Ectodermal cell (in vitro differentiated cells): ENCODE data around the gene EPS8L1.

Source experiments
- H3K27ac ChIP-seq: 2 replicates; pipeline ENCODE4 v1.7.0; 2013; ENCODE audit warnings: mild to moderate bottlenecking, low read depth, low read length; ENCODE audit not compliant: insufficient read depth, poor library complexity, severe bottlenecking
- H3K27me3 ChIP-seq: 2 replicates; pipeline ENCODE4 v1.7.0; 2013; ENCODE audit warnings: mild to moderate bottlenecking, low read length; ENCODE audit not compliant: insufficient read depth, control insufficient read depth, poor library complexity, severe bottlenecking
- H3K36me3 ChIP-seq: one replicate; pipeline ENCODE4 v1.7.0; 2013; ENCODE audit warnings: low read length; ENCODE audit not compliant: control insufficient read depth, insufficient read depth
- H3K4me1 ChIP-seq: one replicate; pipeline ENCODE4 v1.7.0; 2013; ENCODE audit warnings: low read length; ENCODE audit not compliant: control insufficient read depth, insufficient read depth
- H3K4me3 ChIP-seq: 2 replicates; pipeline ENCODE4 v1.7.0; 2013; ENCODE audit warnings: low read depth, low read length, control low read depth; ENCODE audit not compliant: insufficient read depth
- H3K9me3 ChIP-seq: 2 replicates; pipeline ENCODE4 v1.7.0; 2013; ENCODE audit warnings: mild to moderate bottlenecking, low read length, moderate library complexity; ENCODE audit not compliant: control insufficient read depth
- WGBS, 2 experiments: methylation state at CpG; one replicate each; pipeline ENCODE4 v1.1.7; 2013; ENCODE audit warnings: missing lambda C conversion rate in 2 of 2; 5-methylcytosine and 5-hydroxymethylcytosine counted together

Gene EPS8L1

GRCh38 chr19:55095260-55096060 is 19.8 kb downstream of the EPS8L1 start:
- H3K4me3 ChIP-seq = no peak overlapping the region
- WGBS, 2 experiments = 91% methylated on average over 23 of the region's 23 CpGs
- H3K36me3 ChIP-seq = peaks cover 10% of the 10 kb centered on the region
- no peak overlapping the region for H3K27ac ChIP-seq
- no peaks in the 10 kb centered on the region for H3K9me3 ChIP-seq
- peaks cover 6% of the 10 kb centered on the region for H3K4me1 ChIP-seq
- no peaks in the 10 kb centered on the region for H3K27me3 ChIP-seq

GRCh38 chr19:55096061-55096701 is 20.5 kb downstream of the EPS8L1 start:
- WGBS, 2 experiments = 79% methylated on average over 23 of the region's 23 CpGs

GRCh38 chr19:55097864-55098715 is 22.4 kb downstream of the EPS8L1 start:
- no peaks in the 10 kb centered on the region for H3K4me1 ChIP-seq
- H3K9me3 ChIP-seq = no peaks in the 10 kb centered on the region
- H3K36me3 ChIP-seq = peaks cover 4% of the 10 kb centered on the region
- no peak overlapping the region for H3K27ac ChIP-seq
- no peaks in the 10 kb centered on the region for H3K27me3 ChIP-seq
- H3K4me3 ChIP-seq = no peak overlapping the region
- 94 to 95% methylated on average over 23 of the region's 23 CpGs for WGBS, 2 experiments

More at GRCh38 chr19:55096061-55096701, 20.5 kb downstream of the EPS8L1 start:
- H3K4me3 ChIP-seq = no peak overlapping the region
- H3K36me3 ChIP-seq = peaks cover 5% of the 10 kb centered on the region
- H3K27ac ChIP-seq = no peak overlapping the region
- no peaks in the 10 kb centered on the region for H3K9me3 ChIP-seq
- no peaks in the 10 kb centered on the region for H3K27me3 ChIP-seq
- H3K4me1 ChIP-seq = peaks cover 6% of the 10 kb centered on the region

DNA sequence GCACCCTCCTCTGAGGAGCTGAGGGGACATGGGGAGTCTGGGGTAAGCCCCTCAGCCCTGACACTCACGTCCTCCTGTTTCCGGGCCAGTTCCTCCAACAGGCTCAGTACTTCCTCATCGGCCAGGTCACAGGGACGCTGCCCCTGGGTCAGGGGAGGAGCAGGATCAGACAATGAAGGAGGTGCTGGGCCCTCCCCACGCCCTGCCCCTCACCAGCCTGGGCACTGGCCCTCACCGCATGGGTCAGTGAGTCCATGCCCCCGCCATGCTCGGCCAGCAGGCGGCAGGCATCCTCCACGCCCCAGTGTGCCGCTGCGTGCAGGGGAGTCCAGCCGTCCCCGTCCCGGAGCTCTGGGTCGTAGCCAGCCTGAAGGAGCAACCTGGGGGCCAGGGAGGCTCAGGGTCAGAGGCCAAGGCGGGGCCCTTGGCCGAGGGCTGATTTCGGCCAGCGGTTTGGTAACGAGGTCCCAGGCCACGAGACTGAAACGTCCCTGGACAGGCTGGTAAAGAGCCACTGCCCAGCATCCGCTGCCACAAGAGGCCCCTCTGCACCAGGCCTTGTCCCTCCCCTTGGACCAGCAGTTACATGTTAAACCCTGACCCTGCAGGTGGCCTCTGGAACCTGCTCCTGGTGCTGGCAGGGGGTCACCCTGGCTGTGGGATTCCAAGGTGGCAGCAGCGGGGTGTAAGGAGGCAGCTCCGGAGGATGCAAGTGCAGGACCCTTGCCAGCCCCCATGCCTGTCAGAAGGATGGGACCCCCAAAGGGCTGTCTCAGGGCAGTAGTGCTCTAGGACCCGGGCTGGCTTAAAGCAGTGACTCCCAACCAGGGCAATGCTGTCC is 23.3 kb downstream of the EPS8L1 start:
- Histone ChIP-seq H3K4me1 (no peaks in the 10 kb centered on the region), H3K36me3 (peaks cover 9% of the 10 kb centered on the region), H3K27me3 (no peaks in the 10 kb centered on the region), H3K27ac (no peak overlapping the region), H3K4me3 (no peak overlapping the region), H3K9me3 (no peaks in the 10 kb centered on the region)
- WGBS, 2 experiments = 91 to 92% methylated on average over 27 of the region's 27 CpGs

- WGBS, 2 experiments = 90 to 91% methylated on average over 27 of the region's 27 CpGs
- Histone ChIP-seq H3K4me3 (no peak overlapping the region), H3K4me1 (no peaks in the 10 kb centered on the region), H3K27ac (no peak overlapping the region), H3K9me3 (no peaks in the 10 kb centered on the region), H3K36me3 (peaks cover 9% of the 10 kb centered on the region), H3K27me3 (no peaks in the 10 kb centered on the region)
Observed at GRCh38 chr19:55099557-55100506, 24.2 kb downstream of the EPS8L1 start.

- 86% methylated on average over 10 of the region's 10 CpGs for WGBS, 2 experiments
- H3K36me3 ChIP-seq = peaks cover 9% of the 10 kb centered on the region
- no peak overlapping the region for H3K4me3 ChIP-seq
- H3K27me3 ChIP-seq = no peaks in the 10 kb centered on the region
- H3K27ac ChIP-seq = no peak overlapping the region
- no peaks in the 10 kb centered on the region for H3K4me1 ChIP-seq
- H3K9me3 ChIP-seq = no peaks in the 10 kb centered on the region
Observed at GRCh38 chr19:55101261-55101660, 25.6 kb downstream of the EPS8L1 start.

DNA sequence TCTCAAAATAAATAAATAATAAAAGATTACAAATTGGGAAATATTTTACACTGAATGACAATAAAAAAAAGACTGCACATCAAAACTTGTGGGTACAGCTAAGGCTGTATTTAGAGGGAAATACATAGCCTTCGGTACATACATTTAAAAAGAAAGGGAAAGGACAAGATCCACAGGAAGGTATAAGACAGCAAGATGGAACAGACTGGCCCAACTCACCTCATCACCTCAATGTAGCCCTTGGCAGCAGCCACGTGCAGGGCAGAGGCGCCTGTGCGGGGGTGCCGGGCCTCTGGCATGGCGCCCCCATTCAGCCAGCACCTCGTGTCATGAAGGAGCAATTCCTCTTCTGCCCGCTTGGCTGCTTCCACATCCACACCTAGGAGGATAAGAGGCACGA is 27.5 kb downstream of the EPS8L1 start:
- WGBS, 2 experiments = 94 to 97% methylated on average over 9 of the region's 9 CpGs
- Histone ChIP-seq H3K27ac (no peak overlapping the region), H3K9me3 (no peaks in the 10 kb centered on the region), H3K36me3 (peaks cover 9% of the 10 kb centered on the region), H3K4me3 (no peak overlapping the region), H3K27me3 (no peaks in the 10 kb centered on the region), H3K4me1 (no peaks in the 10 kb centered on the region)

DNA sequence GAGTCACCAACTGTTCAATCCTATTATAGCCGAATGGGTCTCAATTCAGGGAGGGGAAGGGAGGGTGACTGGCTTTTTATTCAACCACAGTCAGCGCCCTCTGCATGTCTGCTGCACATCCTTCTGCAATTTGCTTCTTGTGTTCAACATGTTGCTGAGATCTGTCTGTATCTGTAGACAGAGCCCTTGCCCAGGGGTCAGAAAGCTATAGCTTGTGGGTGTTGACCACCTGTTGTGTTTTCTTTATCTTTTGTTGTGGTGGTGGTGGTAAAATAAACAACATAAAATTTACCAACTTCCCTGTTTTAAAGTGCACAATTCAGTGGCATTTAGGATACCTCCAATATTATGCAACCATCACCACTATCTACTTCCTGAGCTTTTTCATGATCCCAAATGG is 29.6 kb downstream of the EPS8L1 start:
- Histone ChIP-seq H3K4me3 (no peak overlapping the region), H3K27ac (no peak overlapping the region), H3K4me1 (no peaks in the 10 kb centered on the region), H3K36me3 (peaks cover 9% of the 10 kb centered on the region), H3K9me3 (no peaks in the 10 kb centered on the region), H3K27me3 (no peaks in the 10 kb centered on the region)
- WGBS, 2 experiments = 93 to 96% methylated on average over 2 of the region's 2 CpGs

DNA sequence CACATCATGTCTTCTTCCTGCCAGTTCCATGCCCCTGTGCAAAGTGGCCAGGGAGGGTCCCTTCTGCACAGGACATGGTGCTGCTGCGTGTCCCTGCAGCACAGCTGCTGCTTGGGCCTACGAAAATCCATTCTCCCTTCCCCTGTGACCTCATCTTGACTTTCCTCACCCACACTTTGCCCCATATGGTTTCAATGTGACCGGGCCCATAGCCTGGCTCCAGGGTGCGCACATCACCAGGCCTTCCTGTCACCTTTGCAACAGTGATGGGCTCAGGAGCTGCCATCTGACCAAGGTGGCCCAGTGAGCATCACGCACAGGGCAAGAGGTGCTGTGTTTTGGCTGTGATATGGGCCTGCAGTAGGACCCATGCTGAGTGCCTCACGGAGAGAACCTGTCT is 30.9 kb downstream of the EPS8L1 start:
- H3K36me3 ChIP-seq = peaks cover 9% of the 10 kb centered on the region
- no peak overlapping the region for H3K4me3 ChIP-seq
- WGBS, 2 experiments = 95 to 96% methylated on average over 6 of the region's 6 CpGs
- no peaks in the 10 kb centered on the region for H3K9me3 ChIP-seq
- no peaks in the 10 kb centered on the region for H3K27me3 ChIP-seq
- no peak overlapping the region for H3K27ac ChIP-seq
- no peaks in the 10 kb centered on the region for H3K4me1 ChIP-seq
